Measurements from ENCODE around the gene TIMM50.
A peak's percentile ranks its signal among the peaks of the same experiment; 100 is the strongest.

TIMM50 gene

GRCh38 chr19:39502640-39503417 lies 22.2 kb downstream of the TIMM50 start:
- no peak for DNase-seq

- DNase-seq, result no peak
Observed at GRCh38 chr19:39506598-39506943, 25.9 kb downstream of the TIMM50 start.

- DNase-seq, result peak; percentile 43
Observed at GRCh38 chr19:39506944-39507714, 26.5 kb downstream of the TIMM50 start.

- no peak for DNase-seq
Observed at GRCh38 chr19:39507715-39508364, 27.2 kb downstream of the TIMM50 start.

GRCh38 chr19:39508629-39509028 lies 28.0 kb downstream of the TIMM50 start:
- no peak for DNase-seq

- no peak for DNase-seq
Observed at GRCh38 chr19:39509233-39509632, 28.6 kb downstream of the TIMM50 start.

- DNase-seq, result no peak
Observed at GRCh38 chr19:39512988-39513387, 32.4 kb downstream of the TIMM50 start.

GRCh38 chr19:39514840-39515550 lies 34.4 kb downstream of the TIMM50 start, which contains the start of gene SELENOV:
TSS of gene SELENOV (plus strand) at chr19:39515139. CDS start at chr19:39515213, 74 bp downstream.
- DNase-seq, result peak; percentile 26

- DNase-seq, result no peak
Observed at GRCh38 chr19:39515551-39516191, 35.0 kb downstream of the TIMM50 start.

GRCh38 chr19:39516270-39516669 lies 35.6 kb downstream of the TIMM50 start:
- DNase-seq, result no peak

- DNase-seq, result no peak
Observed at GRCh38 chr19:39517432-39517831, 36.8 kb downstream of the TIMM50 start.

GRCh38 chr19:39518458-39518857 lies 37.8 kb downstream of the TIMM50 start:
- DNase-seq, result no peak

GRCh38 chr19:39518975-39519374 lies 38.3 kb downstream of the TIMM50 start:
- DNase-seq, result no peak

- DNase-seq, result no peak
Observed at GRCh38 chr19:39520541-39521484, 40.2 kb downstream of the TIMM50 start.

- DNase-seq, result peak; percentile 90
Observed at GRCh38 chr19:39524495-39524894, 43.9 kb downstream of the TIMM50 start.

GRCh38 chr19:39525205-39525604 lies 44.6 kb downstream of the TIMM50 start:
- DNase-seq, result no peak

- DNase-seq, result no peak
Observed at GRCh38 chr19:39531834-39532232, 51.2 kb downstream of the TIMM50 start.

- DNase-seq, result peak; percentile 88
Observed at GRCh38 chr19:39532233-39533002, 51.8 kb downstream of the TIMM50 start, which contains the start of gene EID2B. TSS of gene EID2B (minus strand) at chr19:39532852. CDS start at chr19:39532802, 50 bp downstream.

- no peak for DNase-seq
Observed at GRCh38 chr19:39533003-39533512, 52.4 kb downstream of the TIMM50 start.

GRCh38 chr19:39533791-39534190 lies 53.2 kb downstream of the TIMM50 start:
- no peak for DNase-seq

Data from NCI-H524 treated with DMSO at 0.1 percent for 48 hours (cell line).